HG03064 (cell line): ENCODE results near the gene TM9SF1.

ENCODE experiments used
- ATAC-seq: cut with Tn5 transposase; IDR thresholded peaks from one replicate; pipeline ENCODE4 v1.9.1; 2021; ENCODE audit warnings: low read depth; ENCODE audit not compliant: unreplicated experiment

The TM9SF1 gene

GRCh38 chr14:24198814-24199524 lies 3.7 kb upstream of the TM9SF1 start:
- ATAC-seq, result no peak

DNA sequence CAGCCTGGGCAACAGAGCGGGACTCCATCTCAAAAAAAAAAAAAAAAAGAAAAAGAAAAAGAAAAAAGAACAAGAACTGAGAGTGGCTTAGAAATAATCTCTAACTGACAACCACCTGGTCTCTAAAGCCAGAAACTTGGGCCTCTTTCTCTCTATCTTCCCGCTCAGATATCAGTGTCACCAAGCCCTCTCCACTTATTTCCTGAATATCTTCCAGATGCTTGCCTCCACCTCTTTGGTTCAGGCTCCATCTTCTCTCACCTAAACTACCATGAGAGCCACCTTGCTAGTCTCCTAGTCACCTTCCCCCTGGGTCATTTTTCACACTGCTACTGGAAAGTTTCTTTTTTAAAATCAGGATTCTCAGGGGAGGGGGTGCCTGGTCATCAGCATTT lies 1.8 kb upstream of the TM9SF1 start:
- ATAC-seq, result no peak

GRCh38 chr14:24196071-24197055 lies 1.1 kb upstream of the TM9SF1 start:
- peak; percentile 24 for ATAC-seq

DNA sequence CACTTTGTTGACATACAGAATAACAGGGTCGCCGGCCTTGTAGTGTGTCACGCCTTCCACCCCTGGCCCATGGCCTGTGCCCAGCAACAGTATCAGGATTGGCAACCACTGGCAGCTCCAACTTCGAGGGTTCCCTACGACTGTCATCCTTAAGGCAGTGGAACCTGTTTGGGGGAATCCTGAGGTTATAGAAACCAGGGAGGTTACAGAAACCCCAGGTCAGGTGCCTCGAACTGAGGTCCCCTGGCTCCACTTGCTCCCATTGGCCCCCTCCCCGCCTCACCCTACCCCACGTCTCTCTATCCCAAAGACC lies 412 bp downstream of the TM9SF1 start:
- ATAC-seq, result no peak

- ATAC-seq, result no peak
Measured at GRCh38 chr14:24194186-24194872, 912 bp downstream of the TM9SF1 start.

- no peak for ATAC-seq
Measured at GRCh38 chr14:24192933-24193332, 2.3 kb downstream of the TM9SF1 start.

DNA sequence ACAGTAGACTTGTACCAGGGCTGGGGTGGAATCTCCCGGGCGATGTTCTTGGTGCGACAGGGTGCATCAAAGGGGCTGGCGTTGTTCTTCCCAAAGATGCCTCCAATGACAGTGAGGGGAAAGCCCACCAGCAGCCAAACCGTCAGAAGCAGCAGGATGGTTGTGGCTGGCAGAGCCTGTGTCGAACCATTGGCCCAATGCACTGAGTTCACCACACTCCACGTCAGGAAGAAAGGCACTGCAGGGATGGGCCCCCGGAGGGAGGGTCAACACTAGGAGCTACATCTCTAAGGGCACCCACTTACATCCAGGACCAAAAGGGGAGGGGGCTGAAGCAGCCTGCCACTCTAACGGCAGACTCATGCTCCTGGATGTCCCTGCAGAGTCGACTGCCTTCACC lies 4.8 kb downstream of the TM9SF1 start:
- ATAC-seq, result no peak

- ATAC-seq, result no peak
Measured at GRCh38 chr14:24189460-24189859, 5.8 kb downstream of the TM9SF1 start.

DNA sequence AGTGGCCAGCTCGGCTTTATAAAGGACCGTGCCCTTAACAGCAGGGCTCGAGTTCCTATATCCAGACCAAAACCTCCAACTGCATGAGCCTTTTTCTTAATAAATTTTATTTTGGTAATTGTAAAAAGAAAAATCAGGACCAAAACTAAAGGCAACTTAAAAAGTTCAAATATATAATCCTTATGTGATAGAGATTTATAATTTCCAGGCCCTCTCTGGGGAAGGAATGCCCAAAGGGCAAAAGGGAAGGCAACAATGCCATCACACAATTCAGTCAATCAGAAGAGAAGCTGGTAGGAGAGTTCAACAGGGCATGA lies 6.2 kb downstream of the TM9SF1 start:
- no peak for ATAC-seq

DNA sequence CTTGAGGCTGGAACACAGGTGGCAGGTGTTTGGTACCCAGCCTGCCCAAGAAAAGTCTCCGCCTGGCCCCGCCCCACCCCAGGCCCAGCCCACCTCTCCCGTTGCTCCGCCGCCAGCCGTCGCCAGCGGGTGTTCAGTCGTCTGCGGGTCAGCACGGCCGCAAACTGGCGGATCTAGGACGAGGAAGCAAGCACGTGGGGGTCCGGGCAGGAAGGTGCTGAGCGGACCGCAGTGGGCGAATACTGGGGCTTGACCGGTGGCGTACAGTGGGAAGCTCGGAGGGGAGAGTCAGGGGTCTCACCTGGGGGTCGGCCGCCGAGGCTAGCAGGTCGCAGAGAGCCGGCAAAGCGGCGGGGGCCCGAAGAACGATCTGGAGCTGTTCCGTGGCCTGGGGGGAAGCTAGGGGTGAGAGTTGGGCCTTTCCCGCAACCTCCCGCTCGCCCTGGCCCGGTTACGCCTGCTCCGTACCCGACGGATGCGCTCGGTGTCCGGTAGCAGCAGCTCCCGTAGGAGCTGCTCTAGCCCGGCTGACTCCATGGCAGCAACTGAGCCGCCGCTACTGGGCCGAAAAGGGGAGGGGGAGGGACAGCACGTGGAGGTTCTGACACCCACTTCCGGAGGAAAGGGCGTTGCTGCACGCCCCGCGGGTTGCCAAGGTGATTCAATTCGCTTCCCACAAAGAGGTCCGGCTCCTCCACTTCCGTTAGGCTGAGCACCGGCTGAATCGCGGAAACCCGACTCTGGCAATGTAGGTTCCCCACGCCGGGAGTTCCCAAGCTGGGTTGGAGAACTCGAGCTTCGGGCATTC lies 6.8 kb downstream of the TM9SF1 start, which contains the start of gene IPO4:
Gene IPO4 (minus strand): TSS at position 566 of the 808 bp plus-strand sequence. CDS start 29 bp downstream, at position 537.
- ATAC-seq, result no peak

DNA sequence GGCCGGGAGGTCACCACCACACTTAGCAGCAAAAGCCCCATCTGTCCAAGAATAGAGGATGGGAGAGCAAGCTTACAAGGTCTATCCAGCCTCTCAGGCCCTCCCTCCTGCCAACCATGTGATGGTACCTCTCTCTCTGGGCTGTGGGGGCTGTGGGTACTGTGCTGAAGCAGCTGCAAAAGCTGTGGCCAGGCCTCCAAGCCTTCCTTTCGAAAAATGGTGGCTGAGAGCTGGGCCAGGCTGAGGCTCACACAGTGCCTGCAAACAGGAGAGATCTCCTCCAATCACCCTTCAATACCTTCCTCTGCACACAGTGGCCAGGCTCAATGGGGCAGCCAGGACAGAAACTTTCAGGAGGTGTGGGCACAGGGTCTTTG lies 7.7 kb downstream of the TM9SF1 start:
- no peak for ATAC-seq

DNA sequence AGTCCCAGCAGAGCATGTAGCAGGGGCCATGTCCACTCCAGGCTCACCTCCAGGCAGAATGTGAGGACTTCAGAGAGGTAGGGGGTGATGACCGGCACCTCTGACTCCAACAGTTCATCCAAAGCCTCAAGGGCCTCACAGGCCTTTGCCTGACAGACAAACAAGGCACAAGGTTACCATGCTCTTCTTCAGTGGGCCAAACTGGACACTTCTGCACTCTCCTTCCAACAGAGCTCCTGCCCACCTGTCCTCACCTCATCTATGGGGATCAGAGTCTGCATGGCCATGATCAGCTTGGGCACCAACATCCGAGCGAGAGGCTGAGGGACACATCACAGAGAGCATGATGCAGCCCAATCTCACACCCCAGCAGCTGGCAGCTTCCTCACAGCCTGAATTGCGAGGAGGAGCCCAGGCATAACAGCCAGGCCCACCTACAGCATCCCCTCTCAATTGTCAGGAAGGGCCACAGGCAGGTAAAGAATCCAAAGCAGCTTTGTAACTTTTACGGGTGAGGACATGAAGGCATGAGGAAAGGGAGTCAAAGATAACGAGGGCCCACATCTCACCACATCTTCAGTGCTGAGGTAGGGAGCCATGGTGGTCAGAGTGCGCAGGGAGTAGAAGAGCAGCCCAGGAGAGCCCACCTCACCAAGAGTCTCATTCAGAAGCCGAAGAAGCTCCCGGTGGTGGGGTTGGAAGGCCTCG lies 8.3 kb downstream of the TM9SF1 start:
- no peak for ATAC-seq

GRCh38 chr14:24185741-24186140 lies 9.5 kb downstream of the TM9SF1 start:
- no peak for ATAC-seq

DNA sequence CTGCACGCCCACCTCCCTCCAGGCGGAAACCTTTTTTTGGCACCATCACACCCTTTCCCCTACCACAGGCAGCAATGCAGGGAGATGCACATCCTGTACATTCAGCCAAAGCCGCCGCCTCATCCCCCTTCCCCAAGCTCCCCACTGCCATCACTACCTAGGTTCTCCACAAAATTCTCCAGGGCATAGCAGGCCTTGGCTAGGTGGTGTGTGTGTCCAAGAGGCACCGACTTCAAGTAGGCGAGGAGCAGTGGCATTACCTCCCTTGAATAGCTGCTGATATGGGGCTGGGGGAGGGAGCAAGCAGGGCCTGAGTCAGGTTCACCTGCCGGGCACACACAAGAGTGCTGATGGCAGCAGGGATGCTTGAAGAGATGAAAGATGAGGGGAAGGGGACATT lies 10.2 kb downstream of the TM9SF1 start:
- no peak for ATAC-seq

DNA sequence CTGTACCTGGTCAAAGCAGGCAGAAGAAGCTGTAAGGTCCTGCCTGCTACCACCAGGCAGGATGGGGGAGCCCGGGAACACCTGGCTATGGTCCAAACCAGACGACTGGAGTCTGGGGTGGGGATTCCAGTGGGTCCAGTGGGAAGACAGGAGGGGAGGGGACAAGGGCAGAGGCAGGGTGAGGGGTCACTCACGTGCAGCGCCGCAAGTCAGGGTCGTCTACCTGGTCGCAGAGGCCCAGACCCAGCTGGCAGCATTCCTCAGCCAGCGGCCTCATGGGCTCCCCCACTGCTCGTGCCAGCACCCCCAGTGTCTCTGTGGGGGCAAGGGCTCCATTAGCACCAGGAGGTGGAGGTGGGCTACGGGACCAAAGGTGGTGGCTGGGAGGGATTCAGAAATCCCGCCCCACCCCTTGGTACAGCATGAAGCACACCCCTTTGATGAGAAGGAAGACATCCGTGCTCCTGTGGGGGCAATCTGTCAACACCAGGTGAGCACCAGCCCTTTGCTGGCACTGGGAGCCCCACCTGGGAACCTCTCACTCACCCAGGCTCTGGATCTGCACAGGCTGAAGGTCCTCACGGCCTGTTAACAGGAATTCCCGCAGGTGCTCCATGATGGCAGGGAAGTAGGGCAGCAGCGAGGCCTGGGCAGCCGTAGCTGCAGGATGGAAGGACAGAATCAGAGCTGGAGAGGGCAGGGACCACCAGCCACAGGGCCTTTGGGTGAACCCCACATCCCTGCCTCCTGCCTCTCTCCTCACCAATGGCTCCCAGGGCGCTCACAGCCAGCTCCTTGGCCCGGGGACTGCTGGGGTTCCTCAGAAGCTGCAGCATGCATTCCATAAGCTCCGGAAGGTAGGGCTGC lies 10.9 kb downstream of the TM9SF1 start:
- no peak for ATAC-seq

DNA sequence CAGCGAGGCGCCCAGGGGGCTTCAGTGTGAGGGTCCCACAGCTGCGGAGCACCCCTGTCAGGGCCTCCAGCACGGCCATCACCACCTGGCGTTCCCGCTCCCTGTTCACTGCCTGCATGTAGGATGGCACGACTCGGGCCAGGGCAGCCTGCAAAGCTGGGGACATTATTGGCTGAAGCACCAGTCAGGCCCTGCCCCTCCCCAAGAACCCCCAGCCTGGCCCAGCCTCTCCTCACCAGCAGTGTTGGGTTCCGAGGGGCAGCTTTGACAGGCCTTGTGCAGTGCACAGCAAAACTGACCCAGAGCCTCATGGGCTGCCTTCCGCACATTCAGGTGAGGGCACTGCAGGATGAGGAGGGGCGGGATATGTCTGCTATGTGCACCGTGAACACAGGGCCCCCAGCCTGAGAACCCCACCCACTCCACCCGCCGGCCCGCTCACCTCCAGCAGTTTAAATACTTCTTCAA lies 12.2 kb downstream of the TM9SF1 start:
- no peak for ATAC-seq

GRCh38 chr14:24182110-24182882 lies 12.9 kb downstream of the TM9SF1 start:
- no peak for ATAC-seq

DNA sequence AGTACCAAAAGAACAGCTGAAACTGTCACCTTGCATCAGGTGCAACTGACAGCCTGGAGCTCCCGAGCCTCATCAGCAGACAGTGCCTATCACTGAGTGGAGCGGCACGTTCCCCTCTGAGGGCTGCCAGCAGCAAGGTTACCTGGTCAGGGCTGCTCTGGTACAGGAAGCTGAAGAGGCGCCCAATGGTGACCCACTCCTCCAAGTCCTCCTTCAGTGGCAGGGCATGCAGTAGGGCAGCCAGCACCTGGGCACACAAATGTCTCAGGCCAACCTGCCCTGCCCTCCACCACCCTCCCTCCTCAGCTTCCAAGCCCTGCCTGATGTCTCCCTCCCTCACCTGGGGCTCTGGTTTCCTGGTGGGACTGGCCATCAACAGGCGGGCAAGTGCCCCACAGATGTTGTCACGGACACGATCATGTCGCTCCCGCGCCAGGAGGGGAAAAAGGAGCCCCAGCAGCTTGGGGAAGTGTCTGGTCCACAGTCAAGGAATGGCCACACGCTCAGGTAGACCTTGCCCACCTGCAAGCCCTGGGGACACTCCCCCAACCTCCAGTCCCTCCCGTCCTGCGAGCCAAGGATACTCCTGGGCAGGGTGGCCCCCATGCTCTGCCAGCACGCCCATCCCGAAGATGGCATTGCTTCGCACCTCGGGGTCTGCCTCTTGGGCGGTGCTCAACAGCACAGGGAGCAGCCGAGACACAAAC lies 13.7 kb downstream of the TM9SF1 start:
- no peak for ATAC-seq
